CD4-positive, alpha-beta T cell (primary cell): ENCODE data around the gene SEC14L2. TPM values are rescaled to one million over a fixed set of nuclear protein-coding genes. Genes with fewer than 3 reads are reported as not detected.
A peak's percentile ranks its signal among the peaks of the same experiment; 100 is the strongest.
"Not testable (repeated sequence)": the region's sequence is repeated elsewhere in the genome, so short reads cannot be mapped to it uniquely, and the experiment has no call there.

ENCODE experiments used
- ATAC-seq: fragments of 200-7000 bp; cut with Tn5 transposase; one replicate; pipeline ENCODE4 v1.10.0; 2022; ENCODE audit warnings: mild to moderate bottlenecking; ENCODE audit not compliant: poor library complexity
- CTCF ChIA-PET: fragments of 350-600 bp; sonication (Branson Sonifier 250); formaldehyde crosslinking; loops from one replicate; lab custom pipeline; 2021; ENCODE audit warnings: antibody characterized with exemption, inconsistent platforms; lab: Charles Lee
- POLR2A ChIA-PET: fragments of 350-600 bp; sonication (Branson Sonifier 250); formaldehyde crosslinking; loops from one replicate; lab custom pipeline; 2021; ENCODE audit warnings: antibody characterized with exemption, inconsistent platforms; lab: Charles Lee
- DNase-seq, 14 experiments: peaks; one replicate each; pipeline ENCODE4 v3.0.0-alpha.2; 2013 to 2020; ENCODE audit warnings: mixed read lengths in 2 of 14
- H3K27ac ChIP-seq, 2 donors: one replicate each; pipeline versions ENCODE4 v1.5.1 to v1.7.0; 2013; ENCODE audit warnings: low read length in 2 of 2, low read depth in 1 of 2, mild to moderate bottlenecking in 1 of 2
- H3K27me3 ChIP-seq, 2 experiments: 1 replicate in 1 of 2; 2 replicates in 1 of 2; pipeline versions ENCODE4 v1.6.1 to v1.7.0; 2013; ENCODE audit warnings: low read length in 2 of 2, control low read depth in 1 of 2, mild to moderate bottlenecking in 1 of 2, moderate library complexity in 1 of 2; ENCODE audit not compliant: insufficient read depth in 2 of 2, control insufficient read depth in 1 of 2
- H3K36me3 ChIP-seq: one replicate; pipeline ENCODE4 v1.6.1; 2013; ENCODE audit warnings: low read length, control low read depth; ENCODE audit not compliant: insufficient read depth
- H3K4me1 ChIP-seq: one replicate; pipeline ENCODE4 v1.6.1; 2013; ENCODE audit warnings: low read length, control low read depth; ENCODE audit not compliant: insufficient read depth
- H3K4me3 ChIP-seq: one replicate; pipeline ENCODE4 v1.5.1; 2013; ENCODE audit warnings: mild to moderate bottlenecking, low read length, moderate library complexity
- H3K9me3 ChIP-seq, 2 experiments: 1 replicate in 1 of 2; 2 replicates in 1 of 2; pipeline versions ENCODE4 v1.6.1 to v1.7.0; 2013; ENCODE audit warnings: low read length in 2 of 2, mild to moderate bottlenecking in 2 of 2, control low read depth in 1 of 2, moderate library complexity in 1 of 2; ENCODE audit not compliant: control insufficient read depth in 1 of 2, insufficient read depth in 1 of 2
- H3K27ac Mint-ChIP-seq: one replicate; pipeline ENCODE4 v1.8.0; 2020; ENCODE audit warnings: mixed read lengths
- H3K27me3 Mint-ChIP-seq: one replicate; pipeline ENCODE4 v1.8.0; 2021; ENCODE audit warnings: mixed read lengths
- H3K36me3 Mint-ChIP-seq: one replicate; pipeline ENCODE4 v1.8.0; 2021; ENCODE audit warnings: low read depth, mixed read lengths
- H3K4me1 Mint-ChIP-seq: one replicate; pipeline ENCODE4 v1.8.0; 2021; ENCODE audit warnings: low read depth, mixed read lengths
- H3K4me3 Mint-ChIP-seq: one replicate; pipeline ENCODE4 v1.8.0; 2020; ENCODE audit warnings: mild to moderate bottlenecking, mixed read lengths
- H3K9me3 Mint-ChIP-seq: one replicate; pipeline ENCODE4 v1.8.0; 2020; ENCODE audit warnings: mixed read lengths
- intact Hi-C, 2 experiments: fragments of 100-400 bp; cut with DNase I in 1 of 2; cut with micrococcal nuclease in 1 of 2; formaldehyde crosslinking; loops; one replicate each; pipeline versions ENCODE4 v1.15.1 to v1.9.0; 2023 to 2025; cut with DNase I, micrococcal nuclease
- total RNA-seq, 174 experiments: library from RNA in 2 of 174; stranded (reverse) in 2 of 174; gene quantifications; one replicate each; pipeline ENCODE4 v1.2.3 and lab custom pipeline; 2021 to 2026
- TF ChIP-seq, protein P1 (sequence below): fragments of 200-600 bp; IDR thresholded peaks from one replicate; pipeline ENCODE4 v1.8.0; 2022; ENCODE audit warnings: antibody characterized with exemption, mild to moderate bottlenecking

SEC14L2 gene
- total RNA-seq, 2 experiments from 2014 or later: 74.6 to 79.8 TPM

DNA sequence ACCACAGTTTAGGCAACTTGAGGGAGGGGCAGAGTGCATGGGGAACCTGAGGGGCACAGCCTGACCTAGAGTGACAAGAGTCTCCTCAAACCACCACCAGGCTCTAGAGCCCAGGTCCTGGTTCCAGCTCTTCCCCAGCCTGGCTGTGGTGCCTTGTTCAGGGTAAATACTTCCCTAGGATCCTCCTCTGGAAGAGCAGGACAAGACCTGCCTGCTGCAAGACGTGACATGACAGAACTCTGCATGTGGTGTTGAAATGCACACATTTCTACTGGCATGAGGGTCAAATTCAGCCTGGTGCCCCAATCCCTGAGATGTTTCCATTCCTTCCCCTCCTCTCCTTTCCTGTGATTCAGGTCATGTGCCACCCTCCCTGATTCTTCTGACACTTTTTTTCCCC, 3.3 kb downstream of the SEC14L2 start:
- Histone ChIP-seq H3K9me3 (no peaks in the 10 kb centered on the region), H3K27ac (no peak overlapping the region), H3K4me3 (no peak overlapping the region), H3K36me3 (no peaks in the 10 kb centered on the region), H3K27me3 (peaks cover 0 to 2% of the 10 kb centered on the region in 2 experiments), H3K4me1 (peaks cover 35% of the 10 kb centered on the region)
- no peaks in the 10 kb centered on the region for H3K27me3 Mint-ChIP-seq
- H3K4me3 Mint-ChIP-seq: peak overlapping the region; percentile 31
- H3K36me3 Mint-ChIP-seq: peaks cover 17% of the 10 kb centered on the region
- peaks cover 49% of the 10 kb centered on the region for H3K4me1 Mint-ChIP-seq
- DNase-seq (no peak), ATAC-seq (no peak)
- intact Hi-C loops: no loop called here
- H3K27ac Mint-ChIP-seq: peak overlapping the region; percentile 47
- no peaks in the 10 kb centered on the region for H3K9me3 Mint-ChIP-seq
- ChIA-PET CTCF (no interaction called here), POLR2A (interaction anchor here (7.9 kb wide), 1 partner anchor 25 kb away, joined by 112 read pairs; the partner anchor contains the start of gene MTFP1)
- TF ChIP-seq, protein P1, sequence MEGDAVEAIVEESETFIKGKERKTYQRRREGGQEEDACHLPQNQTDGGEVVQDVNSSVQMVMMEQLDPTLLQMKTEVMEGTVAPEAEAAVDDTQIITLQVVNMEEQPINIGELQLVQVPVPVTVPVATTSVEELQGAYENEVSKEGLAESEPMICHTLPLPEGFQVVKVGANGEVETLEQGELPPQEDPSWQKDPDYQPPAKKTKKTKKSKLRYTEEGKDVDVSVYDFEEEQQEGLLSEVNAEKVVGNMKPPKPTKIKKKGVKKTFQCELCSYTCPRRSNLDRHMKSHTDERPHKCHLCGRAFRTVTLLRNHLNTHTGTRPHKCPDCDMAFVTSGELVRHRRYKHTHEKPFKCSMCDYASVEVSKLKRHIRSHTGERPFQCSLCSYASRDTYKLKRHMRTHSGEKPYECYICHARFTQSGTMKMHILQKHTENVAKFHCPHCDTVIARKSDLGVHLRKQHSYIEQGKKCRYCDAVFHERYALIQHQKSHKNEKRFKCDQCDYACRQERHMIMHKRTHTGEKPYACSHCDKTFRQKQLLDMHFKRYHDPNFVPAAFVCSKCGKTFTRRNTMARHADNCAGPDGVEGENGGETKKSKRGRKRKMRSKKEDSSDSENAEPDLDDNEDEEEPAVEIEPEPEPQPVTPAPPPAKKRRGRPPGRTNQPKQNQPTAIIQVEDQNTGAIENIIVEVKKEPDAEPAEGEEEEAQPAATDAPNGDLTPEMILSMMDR: no peak

DNA sequence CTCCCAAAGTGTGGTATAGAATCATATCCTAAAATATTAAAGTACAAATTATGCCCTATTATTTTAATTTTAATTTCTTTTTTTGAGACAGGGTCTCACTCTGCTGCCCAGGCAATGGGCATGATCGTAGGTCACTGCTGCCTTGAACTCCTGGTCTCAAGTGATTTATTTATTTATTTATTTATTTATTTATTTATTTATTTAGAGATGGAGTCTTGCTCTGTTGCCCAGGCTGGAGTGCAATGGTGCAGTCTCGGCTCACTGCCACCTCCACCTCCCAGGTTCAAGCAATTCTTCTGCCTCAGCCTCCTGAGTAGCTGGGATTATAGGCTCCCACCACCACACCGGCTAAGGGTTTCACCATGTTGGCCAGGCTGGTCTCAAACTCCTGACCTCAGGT, 4.2 kb downstream of the SEC14L2 start:
- peaks cover 26% of the 10 kb centered on the region for H3K36me3 Mint-ChIP-seq

DNA sequence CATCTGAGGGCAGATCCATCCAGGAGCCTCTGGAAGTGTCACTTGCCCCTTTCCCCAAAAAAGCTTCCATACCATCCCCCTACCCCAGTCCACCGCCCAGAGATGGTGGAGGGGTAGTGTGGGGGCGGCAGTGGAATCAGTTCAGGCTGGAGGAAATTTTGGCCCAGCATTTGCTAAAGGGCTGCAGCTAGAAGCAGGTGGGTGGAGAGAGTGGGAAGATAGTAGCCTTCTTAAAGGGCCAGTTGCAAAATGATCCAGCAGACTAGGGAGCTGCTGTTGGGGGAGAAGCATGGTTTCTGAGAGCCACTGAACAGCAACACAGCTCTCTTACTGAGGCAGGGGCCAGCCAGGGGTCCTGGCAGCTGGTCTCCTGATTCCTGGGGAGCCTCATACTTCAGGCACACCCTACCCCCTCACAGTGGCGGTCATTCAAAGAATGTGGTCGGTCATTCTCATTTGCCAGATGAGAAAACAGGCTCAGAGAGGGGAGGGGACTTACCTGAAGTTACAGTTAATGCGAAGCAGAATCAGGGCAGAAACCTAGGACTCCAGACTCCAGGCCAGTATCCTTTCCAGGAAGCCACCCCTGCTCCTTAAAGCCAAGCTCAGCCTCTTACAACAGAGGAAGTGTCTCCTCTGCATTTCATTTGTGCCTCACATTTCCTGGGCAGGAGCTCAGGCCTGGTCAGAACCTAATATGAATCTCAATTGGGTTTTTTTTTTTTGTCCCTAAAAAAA, 5.4 kb downstream of the SEC14L2 start:
- Histone ChIP-seq H3K27ac (no peak overlapping the region), H3K4me3 (no peak overlapping the region), H3K9me3 (no peaks in the 10 kb centered on the region), H3K27me3 (no peaks in the 10 kb centered on the region), H3K4me1 (peaks cover 20% of the 10 kb centered on the region), H3K36me3 (peaks cover 7% of the 10 kb centered on the region)
- POLR2A ChIA-PET: interaction anchor here (1.0 to 2.8 kb wide), 2 partner anchors 11 to 22 kb away, joined by 5 to 13 read pairs; no protein-coding TSS in a partner anchor
- intact Hi-C loops: no loop called here
- no peak for DNase-seq
- no peak overlapping the region for H3K27ac Mint-ChIP-seq
- H3K4me3 Mint-ChIP-seq: no peak overlapping the region
- TF ChIP-seq, protein P1: no peak
- H3K36me3 Mint-ChIP-seq: peaks cover 38% of the 10 kb centered on the region
- CTCF ChIA-PET: interaction anchor here (0.9 to 1.4 kb wide), 2 partner anchors 24 to 139 kb away, joined by 3 to 4 read pairs; no protein-coding TSS in a partner anchor
- no peaks in the 10 kb centered on the region for H3K27me3 Mint-ChIP-seq
- ATAC-seq: no peak
- H3K9me3 Mint-ChIP-seq: no peaks in the 10 kb centered on the region
- H3K4me1 Mint-ChIP-seq: peaks cover 35% of the 10 kb centered on the region

More for the DNA sequence above, 4.2 kb downstream of the SEC14L2 start:
- ATAC-seq, DNase-seq, H3K4me3 ChIP-seq, H3K27ac ChIP-seq, H3K9me3 ChIP-seq, H3K36me3 ChIP-seq, H3K9me3 Mint-ChIP-seq, H3K4me3 Mint-ChIP-seq, H3K27me3 Mint-ChIP-seq, H3K27ac Mint-ChIP-seq, H3K27me3 ChIP-seq, CTCF ChIA-PET, intact Hi-C loops: not testable (repeated sequence)
- H3K4me1 ChIP-seq: peaks cover 30% of the 10 kb centered on the region
- H3K4me1 Mint-ChIP-seq: peaks cover 44% of the 10 kb centered on the region
- POLR2A ChIA-PET: interaction anchor here (2.8 to 7.9 kb wide), 2 partner anchors 13 to 24 kb away, joined by 13 to 112 read pairs; partner anchors contain the start of gene MTFP1

DNA sequence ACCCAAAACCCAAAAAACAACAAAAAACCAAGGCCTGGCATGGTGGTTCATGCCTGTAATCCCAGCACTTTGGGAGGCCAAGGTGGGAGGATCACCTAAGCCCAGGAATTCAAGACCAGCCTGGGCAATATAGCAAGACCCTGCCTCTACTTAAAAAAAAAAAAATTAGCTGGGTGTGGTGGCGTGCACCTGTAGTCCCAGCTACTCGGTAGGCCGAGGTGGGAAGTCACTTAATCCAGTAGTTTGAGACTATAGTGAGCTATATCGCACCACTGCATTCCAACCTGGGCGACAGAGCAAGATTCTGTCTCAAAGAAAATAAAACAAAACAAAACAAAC, 5.9 kb downstream of the SEC14L2 start:
- not testable (repeated sequence) for H3K27ac Mint-ChIP-seq, H3K4me3 Mint-ChIP-seq
- CTCF ChIA-PET: interaction anchor here (0.9 to 1.4 kb wide), 2 partner anchors 23 to 139 kb away, joined by 3 to 4 read pairs; no protein-coding TSS in a partner anchor

More for the DNA sequence above, 5.9 kb downstream of the SEC14L2 start:
- POLR2A ChIA-PET: interaction anchor here (2.8 kb wide), 1 partner anchor 11 kb away, joined by 13 read pairs; no protein-coding TSS in a partner anchor
- H3K27me3 ChIP-seq, H3K27me3 Mint-ChIP-seq, H3K9me3 Mint-ChIP-seq, H3K9me3 ChIP-seq, H3K4me3 ChIP-seq, intact Hi-C loops, ATAC-seq, DNase-seq, H3K27ac ChIP-seq: not testable (repeated sequence)
- Mint-ChIP-seq H3K36me3 (peaks cover 40% of the 10 kb centered on the region), H3K4me1 (peaks cover 31% of the 10 kb centered on the region)
- Histone ChIP-seq H3K36me3 (peaks cover 10% of the 10 kb centered on the region), H3K4me1 (peaks cover 14% of the 10 kb centered on the region)
